G401 (cell line): ENCODE data around the gene ATP1A2. TPM values are rescaled to one million over a fixed set of nuclear protein-coding genes. Genes with fewer than 3 reads are reported as not detected.

Experiments
- DNase-seq: peaks from one replicate; pipeline ENCODE4 v3.0.0-alpha.2; 2015; ENCODE audit warnings: low spot score
- in situ Hi-C: cut with HindIII; loops from 2 replicates; pipeline ENCODE4 v1.10.0; 2016; ENCODE audit warnings: low sequenced_read_pairs, mixed read lengths
- total RNA-seq: library from RNA; depleted of rRNA; stranded (reverse); fragments of >200 nt; shearing (Covaris generic); gene quantifications from 2 replicates; pipeline ENCODE4 v1.2.3, GENCODE V29; 2014; rRNA removed

The ATP1A2 gene
- total RNA-seq, 1 experiment from 2014 or later, result not detected

DNA sequence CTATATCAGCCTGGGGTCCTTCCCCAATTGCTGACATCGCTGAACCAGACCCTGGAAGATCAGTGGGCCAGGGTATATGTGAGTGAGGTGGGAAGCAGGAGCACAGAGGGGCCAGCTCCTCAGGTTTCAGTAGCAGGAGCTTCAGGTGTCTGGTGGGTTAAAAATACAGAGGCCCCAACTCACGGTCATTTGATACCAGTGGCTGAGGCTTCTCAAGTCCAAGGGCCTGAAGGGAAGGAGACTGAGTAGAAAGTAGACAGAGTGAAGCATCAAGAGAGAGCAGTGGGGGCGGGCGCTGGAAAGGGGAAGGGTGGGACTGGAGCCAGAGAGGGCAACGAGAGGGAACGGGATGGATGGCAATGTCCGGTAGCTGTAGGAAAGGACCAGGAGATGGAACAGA lies 72.8 kb downstream of the ATP1A2 start:
- DNase-seq, result no peak
- in situ Hi-C loops, result no loop called here

DNA sequence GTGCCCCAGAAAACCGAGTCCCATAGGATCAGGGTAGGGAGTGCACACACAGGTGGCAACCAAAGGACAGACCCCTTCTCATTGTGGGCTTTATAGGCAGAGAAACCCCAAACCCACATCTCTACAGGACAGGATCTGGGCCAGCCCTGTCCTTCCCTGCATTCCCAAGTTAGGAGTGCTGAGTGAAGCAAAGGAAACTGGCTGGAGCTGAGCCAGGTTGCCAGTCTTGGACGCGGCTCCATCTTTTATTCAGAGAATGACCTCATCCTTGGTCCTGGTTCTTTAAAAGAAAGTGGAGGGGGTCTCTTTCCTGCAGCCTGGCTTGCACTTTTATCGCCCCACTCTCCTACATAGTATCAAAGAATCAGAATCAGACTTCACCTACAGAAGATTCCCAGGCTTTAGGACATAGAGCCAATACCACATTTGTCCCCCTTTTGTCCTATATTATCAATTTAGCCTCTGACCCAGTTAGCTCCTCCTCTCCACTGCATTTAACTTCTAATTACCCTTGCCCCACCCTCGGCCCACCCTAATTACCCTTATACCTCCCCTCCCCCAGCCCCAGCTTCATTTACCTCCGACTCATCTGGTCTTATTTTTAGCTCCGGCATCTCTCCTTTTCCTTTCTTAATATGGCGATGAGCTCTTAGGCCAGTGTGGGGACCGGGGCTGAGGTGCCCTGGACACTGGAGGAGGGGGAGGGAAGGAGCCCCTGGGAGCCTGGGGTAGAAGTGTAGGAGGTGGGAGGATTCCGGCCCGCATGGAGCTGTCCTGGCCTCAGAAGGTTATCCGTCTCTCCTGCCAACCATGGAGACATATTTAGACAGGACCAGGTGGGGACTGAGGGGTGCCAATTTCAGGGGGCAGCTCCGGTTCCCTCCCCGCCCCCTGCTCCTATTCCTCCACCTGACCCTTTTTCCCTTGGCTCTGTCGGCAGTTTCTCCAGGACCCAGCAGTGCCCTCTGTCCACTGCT lies 74.4 kb downstream of the ATP1A2 start, which contains the start of gene CASQ1:
Gene CASQ1, plus strand, starts transcription at position 927 of the 977 bp plus-strand sequence. CDS start 177 bp downstream, outside the sequence.
- peak; percentile 78 for DNase-seq
- in situ Hi-C loops, result no loop called here

DNA sequence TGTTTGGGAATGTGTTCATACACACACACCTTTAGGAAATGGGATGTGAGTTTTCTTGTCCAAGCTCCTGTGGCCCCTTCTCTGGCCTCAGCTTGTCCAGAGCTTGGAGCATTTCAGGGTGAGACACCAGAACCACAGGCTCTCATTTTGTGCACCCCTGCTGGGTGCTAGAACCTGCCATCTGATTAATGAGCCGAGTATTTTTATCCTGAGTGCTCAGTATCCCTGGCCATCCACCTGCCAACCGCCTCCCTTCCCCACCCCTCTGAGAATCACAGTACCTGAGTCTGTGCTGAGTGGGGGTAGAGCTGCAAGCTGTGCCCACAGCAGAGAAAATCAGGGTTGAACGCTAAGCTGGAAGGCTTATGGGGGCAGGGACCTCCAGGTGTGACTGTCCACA lies 76.2 kb downstream of the ATP1A2 start:
- DNase-seq, result peak; percentile 90
- in situ Hi-C loops, result no loop called here

DNA sequence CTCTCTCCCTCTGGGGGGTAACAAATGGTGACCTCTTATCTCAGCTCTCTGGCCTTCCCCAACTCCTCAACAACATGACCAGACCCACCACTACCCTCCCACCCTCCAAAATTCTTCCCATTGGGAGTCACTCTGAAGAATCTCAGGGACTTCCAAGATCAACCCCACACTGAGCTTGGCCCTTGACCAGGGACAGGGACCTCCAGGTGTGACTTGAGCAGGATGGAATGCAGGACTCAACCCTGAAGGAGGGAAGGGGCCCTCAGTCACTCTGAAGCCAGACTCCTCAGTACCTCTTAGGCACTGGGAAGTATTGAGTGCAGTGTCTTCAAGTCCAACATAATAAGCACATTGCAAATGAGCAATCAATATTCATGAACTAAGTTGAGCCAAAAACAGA lies 76.7 kb downstream of the ATP1A2 start:
- DNase-seq, result no peak
- in situ Hi-C loops, result no loop called here

Other genes with a start within 250 kb of the ATP1A2 start
- not detected in 2 replicates for gene CFAP45, start 215.6 kb upstream of the ATP1A2 start, total RNA-seq
- gene TAGLN2, start 190.3 kb upstream of the ATP1A2 start, total RNA-seq, result 27.1 and 49.8 TPM in 2 replicates
- not detected in 2 replicates for gene IGSF9, start 170.1 kb upstream of the ATP1A2 start, total RNA-seq
- gene SLAMF9, start 161.5 kb upstream of the ATP1A2 start, total RNA-seq, result not detected in 2 replicates
- gene PIGM, start 83.8 kb upstream of the ATP1A2 start, total RNA-seq, result 2.5 and 3.2 TPM in 2 replicates
- not detected in 2 replicates for gene KCNJ10, start 45.6 kb upstream of the ATP1A2 start, total RNA-seq
- not detected in 2 replicates for gene KCNJ9, start 34.2 kb upstream of the ATP1A2 start, total RNA-seq
- 11.7 and 15.4 TPM in 2 replicates for gene IGSF8, start 17.1 kb upstream of the ATP1A2 start, total RNA-seq
- not detected in 2 replicates for gene ATP1A4, start 35.8 kb downstream of the ATP1A2 start, total RNA-seq
- 0.71 TPM in 1 of 2 replicates, not detected in the other for gene CASQ1, start 74.8 kb downstream of the ATP1A2 start, total RNA-seq
- 42.2 and 72.2 TPM in 2 replicates for gene PEA15, start 89.6 kb downstream of the ATP1A2 start, total RNA-seq
- gene DCAF8, start 146.8 kb downstream of the ATP1A2 start, total RNA-seq, result 69.8 and 77.1 TPM in 2 replicates
- gene PEX19, start 169.4 kb downstream of the ATP1A2 start, total RNA-seq, result 49.8 and 50.0 TPM in 2 replicates
- 73.2 and 73.6 TPM in 2 replicates for gene COPA, start 227.5 kb downstream of the ATP1A2 start, total RNA-seq
- 35.2 and 47.6 TPM in 2 replicates for gene NCSTN, start 227.6 kb downstream of the ATP1A2 start, total RNA-seq